Breast epithelium (tissue), 4 donors: ENCODE measurements around the gene ZBTB12. TPM values are rescaled to one million over a fixed set of nuclear protein-coding genes. Genes with fewer than 3 reads are reported as not detected.
"Not testable (repeated sequence)": the region's sequence is repeated elsewhere in the genome, so short reads cannot be mapped to it uniquely, and the experiment has no call there.

Experiments
- DNase-seq, 2 donors: peaks; one replicate each; pipeline ENCODE4 v3.0.0-alpha.2; 2019; ENCODE audit warnings: low spot score in 2 of 2
- H3K27ac ChIP-seq, 2 donors: fragments of 200-600 bp; sonication (generic) in 1 of 2; one replicate each; pipeline ENCODE4 v1.5.1; 2016 to 2019; ENCODE audit warnings: mild to moderate bottlenecking in 1 of 2
- H3K27me3 ChIP-seq, 2 donors: fragments of 200-600 bp; sonication (generic) in 1 of 2; one replicate each; pipeline versions ENCODE4 v1.5.1 to v1.6.0; 2017 to 2019; ENCODE audit warnings: control low read depth in 1 of 2, mild to moderate bottlenecking in 1 of 2
- H3K36me3 ChIP-seq: fragments of 200-600 bp; one replicate; pipeline ENCODE4 v1.5.1; 2019
- H3K4me1 ChIP-seq, 2 donors: fragments of 200-600 bp; sonication (generic); one replicate each; pipeline ENCODE4 v1.5.1; 2016 to 2019; ENCODE audit warnings: control low read depth in 1 of 2
- H3K4me3 ChIP-seq, 3 donors: fragments of 200-600 bp; sonication (generic); 1 replicate in 2 of 3; 2 replicates in 1 of 3; pipeline ENCODE4 v1.5.1; 2016 to 2019; ENCODE audit warnings: mild to moderate bottlenecking in 3 of 3, moderate library complexity in 2 of 3
- H3K9me3 ChIP-seq, 2 donors: fragments of 200-600 bp; sonication (generic) in 1 of 2; one replicate each; pipeline ENCODE4 v1.5.1; 2016 to 2019; ENCODE audit warnings: control low read depth in 1 of 2
- CTCF ChIP-seq, 3 donors: fragments of 450-650 bp; IDR thresholded peaks; one replicate each; pipeline ENCODE4 v1.5.1; 2016 to 2017; ENCODE audit warnings: antibody characterized with exemption in 3 of 3, mild to moderate bottlenecking in 3 of 3, moderate library complexity in 3 of 3
- POLR2A ChIP-seq: fragments of 450-650 bp; IDR thresholded peaks from one replicate; pipeline ENCODE4 v1.6.1; 2016; ENCODE audit warnings: antibody characterized with exemption, mild to moderate bottlenecking, moderate library complexity
- POLR2AphosphoS5 ChIP-seq, 3 donors: sonication (generic); formaldehyde crosslinking; IDR thresholded peaks; one replicate each; pipeline ENCODE4 v1.6.1; 2017; ENCODE audit warnings: antibody characterized with exemption in 3 of 3
- intact Hi-C: fragments of 100-400 bp; cut with DNase I; formaldehyde crosslinking; loops from one replicate; pipeline ENCODE4 v1.15.1; 2023; ENCODE audit warnings: low total_unique reads
- total RNA-seq, 3 donors: library from RNA; depleted of rRNA; stranded (reverse); fragments of >200 nt; gene quantifications; one replicate each; pipeline ENCODE4 v1.1.0, GENCODE V29; 2016

Gene ZBTB12
- total RNA-seq, 3 donors from 2014 or later, result 0.64 to 3.3 (median 1.9) TPM

- Histone ChIP-seq H3K4me1 (no peaks in the 10 kb centered on the region), H3K36me3 (no peaks in the 10 kb centered on the region), H3K9me3 (no peaks in the 10 kb centered on the region), H3K27ac (no peak overlapping the region), H3K4me3 (no peak overlapping the region), H3K27me3 (no peaks in the 10 kb centered on the region)
- intact Hi-C loops, result no loop called here
- DNase-seq, result no peak
- no peak for TF ChIP-seq POLR2A
- no peak for TF ChIP-seq POLR2AphosphoS5 (IDR thresholded peaks at IDR 0.05)
- no peak for TF ChIP-seq CTCF (IDR thresholded peaks at IDR 0.05)
These were observed 5.4 kb upstream of the ZBTB12 start for GRCh38 chr6:31907158-31907813.

- H3K4me3 ChIP-seq, H3K27ac ChIP-seq, H3K4me1 ChIP-seq, H3K9me3 ChIP-seq, intact Hi-C loops, H3K27me3 ChIP-seq, DNase-seq, H3K36me3 ChIP-seq: not testable (repeated sequence)
These were observed 4.8 kb upstream of the ZBTB12 start for GRCh38 chr6:31906727-31907126.

- Histone ChIP-seq H3K9me3 (no peaks in the 10 kb centered on the region), H3K4me3 (no peak overlapping the region), H3K36me3 (no peaks in the 10 kb centered on the region), H3K27ac (no peak overlapping the region), H3K27me3 (no peaks in the 10 kb centered on the region), H3K4me1 (no peaks in the 10 kb centered on the region)
- intact Hi-C loops, result no loop called here
- TF ChIP-seq POLR2AphosphoS5 (IDR thresholded peaks at IDR 0.05), result no peak
- TF ChIP-seq CTCF (IDR thresholded peaks at IDR 0.05), result no peak
- TF ChIP-seq POLR2A, result no peak
- no peak for DNase-seq
These were observed 4.2 kb upstream of the ZBTB12 start for GRCh38 chr6:31906122-31906521.

GRCh38 chr6:31905041-31905440, 3.2 kb upstream of the ZBTB12 start:
- Histone ChIP-seq H3K27ac (no peak overlapping the region), H3K27me3 (no peaks in the 10 kb centered on the region), H3K4me1 (no peaks in the 10 kb centered on the region), H3K9me3 (no peaks in the 10 kb centered on the region), H3K36me3 (no peaks in the 10 kb centered on the region), H3K4me3 (no peak overlapping the region)
- intact Hi-C loops, result no loop called here
- no peak for TF ChIP-seq POLR2A
- no peak for TF ChIP-seq POLR2AphosphoS5 (IDR thresholded peaks at IDR 0.05)
- TF ChIP-seq CTCF (IDR thresholded peaks at IDR 0.05), result no peak
- DNase-seq, result no peak

GRCh38 chr6:31903957-31904356, 2.1 kb upstream of the ZBTB12 start:
- no peak overlapping the region for H3K4me3 ChIP-seq
- peaks cover 0 to under 1% of the 10 kb centered on the region in 2 donors for H3K4me1 ChIP-seq
- no peak for DNase-seq
- no peaks in the 10 kb centered on the region for H3K27me3 ChIP-seq
- no peak overlapping the region for H3K27ac ChIP-seq
- no peaks in the 10 kb centered on the region for H3K36me3 ChIP-seq
- H3K9me3 ChIP-seq, result no peaks in the 10 kb centered on the region
- intact Hi-C loops, result no loop called here
- TF ChIP-seq POLR2AphosphoS5 (IDR thresholded peaks at IDR 0.05) (no peak), POLR2A (no peak), CTCF (IDR thresholded peaks at IDR 0.05) (no peak)
